ENCODE results near the gene DHCR7.

The DHCR7 gene

DNA sequence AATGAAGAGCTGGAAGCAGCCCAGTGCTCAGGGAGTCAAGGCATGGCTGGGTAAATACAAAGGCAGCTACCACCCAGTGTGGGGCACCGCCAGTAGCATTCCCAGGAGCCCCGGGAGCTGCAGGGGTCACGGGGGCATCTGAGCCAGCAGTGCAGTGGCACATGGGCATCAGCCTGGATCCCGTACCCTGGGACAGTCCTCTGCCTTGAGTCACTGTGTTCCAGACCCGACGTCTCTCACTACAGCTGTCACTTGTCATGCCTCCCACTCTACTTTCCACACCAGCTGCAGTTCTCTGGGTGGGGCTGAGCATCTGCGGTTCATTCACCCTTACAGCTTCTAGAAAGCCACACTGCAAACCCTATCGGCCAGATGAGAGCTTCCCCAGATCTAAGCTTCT, 29.6 kb downstream of the DHCR7 start:
- DNase-seq (ENCODE audit: low read depth in 2 of 2): no peak

DNA sequence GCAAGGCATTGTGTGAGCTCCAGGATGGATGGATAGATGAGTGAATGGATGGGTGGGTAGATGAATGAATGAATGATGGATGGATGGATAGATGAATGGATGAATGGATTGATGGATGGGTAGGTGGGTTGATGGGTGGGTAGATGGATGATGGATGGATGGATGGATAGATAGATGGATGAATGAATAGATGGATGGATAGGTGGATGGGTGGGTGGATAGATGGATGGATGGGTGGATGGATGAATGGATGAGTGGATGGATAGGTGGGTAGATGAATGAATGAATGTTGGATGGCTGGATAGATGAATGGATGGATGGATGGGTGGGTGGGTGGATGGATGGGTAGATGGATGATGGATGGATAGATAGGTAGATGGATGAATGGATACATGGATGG, 33.5 kb downstream of the DHCR7 start:
- DNase-seq (ENCODE audit: low read depth in 2 of 2): no peak

DNA sequence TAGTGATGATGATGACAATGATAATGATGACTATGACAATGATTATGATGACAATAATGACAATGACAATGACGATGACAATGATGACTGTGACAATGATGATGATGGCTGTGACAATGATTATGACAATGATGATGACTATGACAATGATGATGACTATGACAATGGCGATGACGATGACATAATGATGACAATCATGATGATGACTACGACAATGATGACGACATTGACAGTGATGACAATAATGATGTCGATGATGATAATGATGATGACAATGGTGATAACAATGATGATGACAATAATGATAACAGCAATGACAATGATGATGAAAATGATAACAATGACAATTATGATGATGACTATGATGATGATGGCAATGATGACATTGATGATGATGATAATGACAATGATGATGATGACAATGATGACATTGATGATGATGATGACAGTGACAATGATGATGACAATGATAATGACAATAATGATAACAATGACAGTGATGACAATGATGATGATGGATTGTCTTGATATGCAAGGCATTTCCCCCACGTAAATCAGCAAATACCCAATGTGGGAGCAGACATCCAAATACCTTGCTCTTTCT, 37.7 kb downstream of the DHCR7 start:
- DNase-seq (ENCODE audit: low read depth in 2 of 2): no peak

DNA sequence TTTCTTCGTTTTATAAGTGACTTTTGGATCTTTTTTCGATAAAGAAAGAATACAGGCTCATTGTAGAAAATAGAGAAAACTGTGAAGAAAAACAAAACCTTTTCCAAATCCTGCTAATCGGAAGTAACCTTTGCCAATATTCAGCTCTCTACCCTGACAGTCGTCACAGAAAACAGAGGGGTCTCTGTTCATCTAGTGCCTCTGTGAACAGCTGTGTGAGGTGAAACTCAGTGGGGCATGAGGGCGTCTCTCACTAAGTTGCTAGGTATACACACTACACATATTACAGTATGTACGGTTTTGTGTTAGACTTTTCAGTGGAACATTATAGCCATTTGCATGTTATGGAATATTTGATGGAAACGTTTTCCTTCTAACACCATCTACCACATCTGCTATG, 39.4 kb downstream of the DHCR7 start:
- no peak for DNase-seq (ENCODE audit: low read depth in 2 of 2)

DNA sequence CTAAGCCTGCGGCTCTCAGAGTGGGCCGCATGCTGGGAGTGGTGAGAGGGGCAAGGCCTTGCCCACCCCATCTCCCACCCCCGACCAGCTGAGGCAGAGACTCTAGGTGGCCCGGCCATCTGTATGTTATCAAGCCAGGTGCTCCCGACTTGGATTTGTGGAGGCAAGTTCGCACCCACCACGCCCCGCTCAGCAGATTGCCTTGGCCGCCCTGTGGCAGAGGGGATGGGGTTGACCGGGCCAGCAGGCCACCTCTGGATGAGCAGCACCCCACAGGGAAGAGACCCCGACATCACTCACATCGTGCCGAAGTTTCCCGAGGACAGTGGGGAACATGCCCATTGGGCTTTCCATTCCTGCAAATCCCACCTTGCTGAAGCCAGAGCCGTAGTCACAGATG, 40.8 kb downstream of the DHCR7 start:
- DNase-seq (ENCODE audit: low read depth in 2 of 2): no peak

DNA sequence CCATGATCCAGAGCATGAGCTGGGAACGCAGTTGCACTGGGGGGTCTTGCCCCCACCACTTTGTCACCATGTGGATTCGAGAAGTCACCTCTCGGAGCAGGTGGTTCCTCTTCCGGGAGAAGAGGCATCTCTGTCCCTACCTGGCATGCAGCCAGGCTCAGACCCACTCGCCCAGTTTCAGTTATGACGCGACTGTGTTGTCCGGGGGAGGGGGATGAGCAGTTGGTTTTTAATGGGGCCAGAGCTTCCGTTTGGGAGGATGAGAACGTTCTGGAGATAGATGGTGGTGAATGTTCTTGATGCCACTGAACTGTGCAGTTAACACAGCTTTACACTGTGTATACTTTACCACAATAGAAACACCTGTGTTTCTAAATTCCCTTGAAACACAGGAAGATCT, 41.5 kb downstream of the DHCR7 start:
- DNase-seq (ENCODE audit: low read depth in 2 of 2): no peak

DNA sequence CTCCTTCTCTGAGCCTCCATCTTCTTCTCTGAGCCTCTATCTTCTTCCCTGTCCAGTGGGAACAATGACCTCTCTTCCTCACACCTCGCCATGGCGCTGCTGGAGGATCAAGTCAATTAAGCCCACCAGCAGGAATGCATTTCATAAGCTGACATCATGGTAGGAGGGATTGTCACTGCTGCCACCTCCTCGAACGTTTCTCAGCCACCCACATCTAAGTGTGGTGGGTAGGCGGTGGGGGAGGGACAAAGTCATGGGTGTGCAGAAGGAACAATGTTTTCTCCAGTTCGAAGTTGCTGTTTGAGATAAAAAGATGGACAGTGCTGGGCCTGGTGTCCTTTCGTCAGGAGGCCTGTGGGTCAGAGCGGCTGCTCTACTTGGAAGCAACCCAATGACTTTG, 44.0 kb downstream of the DHCR7 start:
- DNase-seq (ENCODE audit: low read depth in 2 of 2): no peak

DNA sequence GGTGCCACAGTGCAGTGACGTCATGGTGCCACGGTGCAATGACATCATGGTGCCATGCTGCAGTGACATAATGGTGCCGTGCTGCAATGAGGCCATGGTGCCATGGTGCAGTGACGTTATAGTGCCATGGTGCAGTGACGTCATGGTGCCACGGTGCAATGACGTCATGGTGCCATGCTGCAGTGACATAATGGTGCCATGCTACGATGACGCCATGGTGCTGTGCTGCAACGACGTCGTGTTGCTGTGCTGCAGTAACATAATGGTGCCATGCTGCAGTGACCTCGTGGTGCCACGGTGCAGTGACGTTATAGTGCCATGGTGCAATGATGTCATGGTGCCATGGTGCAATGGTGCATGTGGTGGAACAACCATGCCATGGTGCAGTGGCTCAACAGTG, 45.3 kb downstream of the DHCR7 start:
- DNase-seq (ENCODE audit: low read depth in 2 of 2): no peak

DNA sequence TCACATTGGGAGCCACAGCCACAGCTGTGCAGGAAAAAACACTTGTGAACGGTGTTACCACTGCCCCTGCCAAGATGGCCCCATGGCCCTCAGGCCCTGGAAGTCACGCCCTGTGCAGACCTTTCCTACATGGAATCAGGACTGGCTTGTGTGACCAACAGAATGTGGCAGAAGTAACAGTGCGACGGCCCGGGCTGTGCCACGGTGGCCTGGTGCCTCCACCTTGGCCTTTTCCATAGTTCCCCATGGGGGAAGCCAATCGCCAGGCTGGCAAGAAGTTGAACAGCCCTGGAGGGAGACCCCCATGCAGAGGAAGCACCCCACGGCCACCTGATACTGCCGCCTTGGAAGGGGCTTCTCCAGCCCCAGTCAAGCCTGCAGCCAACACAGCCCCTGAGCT, 48.0 kb downstream of the DHCR7 start:
- DNase-seq (ENCODE audit: low read depth in 2 of 2): no peak

DNA sequence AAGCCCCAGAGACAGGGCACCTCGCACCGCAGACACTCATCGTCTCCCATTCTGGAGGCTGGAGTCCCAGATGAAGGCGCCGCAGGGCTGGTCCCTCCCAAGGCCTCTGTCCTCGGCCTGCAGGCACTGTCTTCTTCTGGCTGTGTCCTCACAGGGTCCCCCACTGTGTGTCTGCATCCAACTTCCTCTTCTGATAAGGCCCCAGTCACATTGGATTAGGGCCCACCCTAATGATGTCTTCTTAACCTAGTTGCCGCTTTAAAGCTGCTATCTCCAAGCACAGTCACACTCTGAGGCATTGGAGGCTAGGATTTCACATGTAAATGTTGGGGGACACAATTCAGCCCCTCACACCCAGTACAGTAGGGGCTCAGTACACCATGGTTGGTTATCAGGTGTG, 48.9 kb downstream of the DHCR7 start:
- DNase-seq (ENCODE audit: low read depth in 2 of 2): no peak

DNA sequence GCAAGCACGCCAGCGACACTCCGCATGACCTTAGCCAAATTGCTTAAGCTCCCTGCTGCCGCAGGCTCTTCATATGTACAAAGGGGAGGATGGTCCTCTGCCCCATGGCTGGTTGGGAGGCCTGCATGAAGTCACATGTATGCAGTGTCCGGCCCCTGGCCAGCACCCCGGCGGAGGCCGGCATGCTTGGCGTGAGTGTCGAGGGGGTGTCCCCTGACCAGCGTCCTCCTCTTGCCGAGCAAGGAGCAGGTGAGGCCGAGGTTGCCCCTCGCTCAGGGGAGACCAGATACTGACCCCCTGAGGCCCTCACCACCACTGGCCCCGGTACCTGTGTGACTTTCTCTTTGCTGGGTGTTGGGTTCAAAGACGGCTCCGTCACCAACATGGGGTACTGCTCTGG, 50.2 kb downstream of the DHCR7 start:
- no peak for DNase-seq (ENCODE audit: low read depth in 2 of 2)

DNA sequence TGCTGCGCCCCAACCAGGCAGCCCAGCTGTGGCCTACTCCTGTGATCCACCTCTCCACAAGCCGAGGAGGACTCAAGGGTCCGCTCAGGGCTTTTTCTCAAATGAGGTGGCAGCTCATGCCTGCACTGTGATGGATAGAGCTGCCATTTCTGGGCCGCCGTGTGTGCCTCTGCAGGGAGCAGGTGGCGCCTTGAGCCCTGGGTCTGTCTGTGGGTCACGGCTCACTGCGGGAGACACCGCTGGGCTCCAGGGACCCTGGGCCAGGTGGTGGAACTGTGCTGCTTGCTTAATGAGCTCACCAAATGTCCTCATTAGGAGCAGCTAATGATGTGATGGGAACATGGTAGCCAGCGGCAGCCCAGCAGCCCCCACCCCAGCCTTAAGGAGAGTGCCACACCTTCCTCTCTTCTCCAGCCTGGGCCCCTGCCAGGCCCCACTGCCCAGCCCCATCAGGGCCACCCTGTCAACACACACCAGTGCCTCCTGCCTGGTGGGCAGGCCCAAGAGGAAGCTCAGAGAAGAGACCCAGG, 50.8 kb downstream of the DHCR7 start:
- DNase-seq (ENCODE audit: low read depth in 2 of 2): no peak

DNA sequence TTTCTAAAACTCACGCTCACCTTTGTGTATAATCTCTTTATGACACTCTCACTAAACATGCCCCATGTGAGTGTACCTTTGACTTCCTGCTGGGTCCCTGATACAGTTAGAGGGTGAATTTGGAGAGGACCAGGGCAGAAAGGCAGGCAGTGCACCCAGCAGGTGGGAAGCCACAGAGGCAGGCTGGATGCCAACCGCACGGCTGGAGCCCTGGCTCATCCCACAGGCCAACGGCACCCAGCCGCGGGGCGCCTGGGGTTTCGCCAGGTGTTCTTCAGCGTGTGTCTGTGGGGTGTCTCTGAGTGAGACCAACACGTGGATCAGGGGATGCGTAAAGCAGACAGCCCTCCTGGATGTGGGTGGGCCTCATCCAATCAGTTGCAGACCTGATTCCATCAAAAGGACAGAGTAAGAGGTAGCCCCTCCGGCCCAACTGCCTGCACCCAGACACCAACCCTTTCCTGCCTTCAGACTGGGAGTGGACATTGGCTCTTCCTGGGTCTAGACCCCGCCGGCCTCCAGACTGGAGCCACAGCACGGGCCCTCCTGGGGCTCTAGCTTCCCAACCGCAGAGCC, 51.6 kb downstream of the DHCR7 start:
- no peak for DNase-seq (ENCODE audit: low read depth in 2 of 2)

DNA sequence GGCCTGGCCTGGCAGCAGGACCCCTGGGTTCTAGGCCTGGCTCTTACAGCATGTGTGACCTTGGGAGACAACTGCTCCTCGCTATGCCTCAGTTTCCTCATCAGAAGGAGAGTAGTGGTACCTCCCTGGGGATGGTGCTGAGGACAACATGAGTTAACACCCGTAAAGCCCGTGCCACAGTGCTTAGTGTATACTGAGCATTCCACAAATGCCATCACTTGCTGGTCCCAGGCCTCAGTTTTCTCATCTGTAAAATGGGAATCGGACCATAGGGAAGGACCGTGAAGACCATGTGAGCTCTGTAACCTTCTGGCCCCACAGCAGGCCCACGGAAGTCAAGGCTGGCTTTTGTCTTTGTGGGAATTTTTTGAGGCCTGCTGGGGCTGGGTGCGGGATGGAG, 52.4 kb downstream of the DHCR7 start:
- DNase-seq (ENCODE audit: low read depth in 2 of 2): no peak

DNA sequence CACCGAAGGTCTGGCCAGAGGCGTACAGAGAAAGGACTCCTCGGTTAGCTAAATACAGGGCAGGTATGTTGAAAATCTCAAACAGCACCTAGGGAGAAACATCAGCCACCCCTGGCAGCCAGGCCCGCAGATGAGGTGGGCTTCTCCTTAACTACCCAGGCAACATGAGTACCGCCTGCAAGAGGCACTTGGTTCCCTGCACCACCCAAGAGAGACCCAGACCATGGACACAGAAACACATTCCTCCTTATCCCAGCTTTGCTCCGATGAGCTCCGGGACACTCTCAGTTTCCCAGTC, 53.0 kb downstream of the DHCR7 start:
- DNase-seq (ENCODE audit: low read depth in 2 of 2): no peak

DNA sequence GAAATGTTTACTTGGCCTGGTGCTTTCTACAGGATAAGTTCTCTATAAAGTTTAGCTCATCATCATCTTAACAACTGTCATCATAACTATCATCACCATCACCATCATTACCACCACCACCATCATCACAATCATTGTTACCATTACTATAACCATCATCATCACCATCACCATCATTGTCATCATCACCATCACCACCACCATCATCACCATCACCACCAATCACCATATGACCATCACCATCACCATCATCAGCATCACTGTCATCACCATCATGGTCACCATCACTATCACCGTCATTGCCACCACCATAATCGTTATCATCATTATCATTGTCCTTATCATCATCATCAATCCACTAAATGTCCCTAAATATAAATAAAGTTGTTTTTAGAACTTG, 54.9 kb downstream of the DHCR7 start:
- no peak for DNase-seq (ENCODE audit: low read depth in 2 of 2)

DNA sequence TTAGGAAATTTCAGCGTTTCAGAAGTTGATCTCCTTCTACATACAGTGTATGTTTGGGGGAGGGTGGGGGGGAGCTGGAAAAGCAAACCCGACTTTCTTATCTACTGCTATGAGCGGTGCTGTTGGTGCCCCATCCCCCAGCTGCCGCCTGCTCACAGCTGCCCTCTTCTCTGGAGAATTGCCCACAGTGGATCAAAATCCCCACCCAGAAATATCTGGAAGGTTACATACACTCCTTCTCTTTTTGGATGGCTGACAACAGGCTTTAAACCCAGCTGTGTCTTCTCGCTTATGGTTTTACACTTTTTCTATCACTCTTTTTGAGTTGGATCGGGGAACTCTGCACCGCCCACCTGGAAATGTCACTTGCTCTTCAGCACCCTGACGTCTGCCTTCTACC, 56.4 kb downstream of the DHCR7 start:
- DNase-seq (ENCODE audit: low read depth in 2 of 2): no peak

DNA sequence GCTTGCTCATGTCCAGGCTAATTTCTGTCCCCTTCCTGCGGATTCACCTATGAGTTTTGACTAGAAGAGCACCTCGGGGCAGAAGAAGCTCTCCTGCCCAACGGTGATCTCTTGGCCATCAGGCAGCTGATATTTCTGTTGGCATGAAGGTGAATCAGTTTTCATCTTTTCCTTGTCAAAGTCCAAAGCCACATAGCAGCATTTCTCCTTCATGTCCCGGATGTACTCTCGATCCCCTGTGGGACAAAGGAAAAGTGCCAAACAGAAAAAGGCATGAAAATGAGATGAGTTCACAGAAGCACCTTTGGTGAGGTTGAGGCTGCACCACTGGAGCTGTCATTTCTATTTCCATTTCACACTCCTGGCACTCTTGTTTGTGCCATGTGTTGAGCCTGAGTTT, 56.8 kb downstream of the DHCR7 start:
- DNase-seq (ENCODE audit: low read depth in 2 of 2): no peak

DNA sequence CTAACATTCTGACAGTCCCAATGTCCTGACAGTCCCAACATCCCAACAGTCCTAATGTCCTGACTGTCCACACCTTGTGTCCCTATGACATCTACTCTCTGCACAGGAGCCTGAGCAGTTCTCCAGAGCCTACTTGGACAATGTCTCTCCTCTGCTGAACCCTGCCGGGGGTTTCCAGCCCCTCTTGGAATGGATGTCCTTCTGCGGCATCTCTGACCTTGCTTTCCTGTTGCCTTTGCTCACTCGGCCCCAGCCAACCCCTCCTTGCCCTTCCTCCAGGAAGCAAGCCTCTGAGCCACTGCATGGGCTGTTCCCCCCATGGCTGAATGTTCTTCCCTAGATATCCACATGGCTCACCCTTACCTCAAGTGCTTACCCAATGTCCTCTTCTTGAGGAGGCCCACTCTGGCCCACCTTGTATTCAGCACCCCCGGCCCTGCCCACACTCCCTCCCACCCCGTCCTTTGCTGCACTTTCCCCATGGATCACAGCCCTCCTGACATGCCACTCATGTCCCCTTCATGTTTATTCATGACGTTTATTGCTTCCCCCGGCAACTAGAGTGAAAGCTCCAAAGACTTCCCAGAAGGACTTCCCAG, 59.5 kb downstream of the DHCR7 start:
- DNase-seq (ENCODE audit: low read depth in 2 of 2): no peak

DNA sequence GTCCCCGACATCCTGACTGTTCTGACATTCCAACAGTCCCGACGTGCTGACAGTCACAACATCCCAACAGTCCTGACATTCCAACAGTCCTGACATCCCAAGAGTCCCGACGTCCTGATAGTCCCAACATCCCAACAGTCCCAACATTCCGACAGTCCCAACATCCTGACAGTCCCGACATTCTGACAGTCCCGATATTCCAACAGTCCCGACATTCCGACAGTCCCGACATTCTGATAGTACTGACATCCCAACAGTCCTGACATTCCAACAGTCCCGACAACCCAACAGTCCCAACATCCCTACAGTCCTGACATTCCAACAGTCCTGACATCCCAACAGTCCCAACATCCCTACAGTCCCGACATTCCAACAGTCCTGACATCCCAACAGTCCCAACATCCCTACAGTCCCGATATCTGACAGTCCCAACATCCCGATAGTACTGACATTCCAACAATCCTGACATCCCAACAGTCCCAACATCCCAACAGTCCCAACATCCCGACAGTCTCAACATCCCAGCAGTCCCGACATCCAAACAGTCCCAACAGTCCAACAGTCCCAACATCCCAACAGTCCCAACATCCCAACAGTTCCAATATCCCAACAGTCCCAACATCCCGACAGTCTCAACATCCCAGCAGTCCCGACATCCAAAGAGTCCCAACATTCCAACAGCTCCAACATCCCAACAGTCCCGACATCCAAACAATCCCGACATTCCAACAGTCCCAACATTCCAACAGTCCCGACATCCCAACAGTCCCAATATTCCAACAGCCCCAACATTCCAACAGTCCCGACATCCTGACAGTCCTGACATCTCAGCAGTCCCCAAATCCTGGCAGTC, 60.2 kb downstream of the DHCR7 start:
- no peak for DNase-seq (ENCODE audit: low read depth in 2 of 2)

DNA sequence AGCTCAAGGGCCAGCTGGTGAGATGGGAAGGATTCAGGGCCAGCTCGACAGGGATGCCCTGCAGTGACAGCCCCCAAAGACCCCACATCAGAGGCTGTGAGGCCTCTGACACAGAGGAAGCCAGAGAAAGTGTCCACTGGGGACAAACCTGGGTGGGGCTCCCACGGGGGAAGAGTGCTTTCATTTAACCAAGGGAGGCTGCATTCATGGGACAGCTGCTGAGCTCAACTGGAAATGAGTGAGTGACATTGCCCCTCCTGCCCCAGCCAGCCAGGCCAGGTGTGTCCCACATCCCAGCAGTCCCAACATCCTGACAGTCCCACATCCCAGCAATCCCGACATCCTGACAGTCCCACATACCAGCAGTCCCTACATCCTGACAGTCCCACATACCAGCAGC, 61.0 kb downstream of the DHCR7 start:
- no peak for DNase-seq (ENCODE audit: low read depth in 2 of 2)

DNA sequence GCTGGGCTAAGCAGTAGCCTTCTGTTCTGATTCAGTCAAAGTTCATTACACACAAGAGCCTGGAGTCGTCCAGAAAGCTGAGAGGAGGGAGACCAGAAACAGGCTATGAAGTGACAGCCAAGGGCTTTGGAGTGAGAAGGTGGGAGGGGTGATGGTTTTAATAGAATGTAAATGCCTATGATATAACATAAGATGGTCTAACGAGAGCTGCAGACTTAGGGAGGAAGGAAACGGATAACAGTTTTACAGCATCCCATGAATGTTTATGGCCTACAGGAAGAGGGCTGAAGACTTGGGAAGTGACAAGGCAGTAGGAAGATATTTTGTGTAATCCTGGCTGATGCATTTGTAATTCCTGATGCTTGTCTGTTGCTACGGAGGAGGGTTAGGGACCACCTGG, 62.0 kb downstream of the DHCR7 start:
- no peak for DNase-seq (ENCODE audit: low read depth in 2 of 2)

DNA sequence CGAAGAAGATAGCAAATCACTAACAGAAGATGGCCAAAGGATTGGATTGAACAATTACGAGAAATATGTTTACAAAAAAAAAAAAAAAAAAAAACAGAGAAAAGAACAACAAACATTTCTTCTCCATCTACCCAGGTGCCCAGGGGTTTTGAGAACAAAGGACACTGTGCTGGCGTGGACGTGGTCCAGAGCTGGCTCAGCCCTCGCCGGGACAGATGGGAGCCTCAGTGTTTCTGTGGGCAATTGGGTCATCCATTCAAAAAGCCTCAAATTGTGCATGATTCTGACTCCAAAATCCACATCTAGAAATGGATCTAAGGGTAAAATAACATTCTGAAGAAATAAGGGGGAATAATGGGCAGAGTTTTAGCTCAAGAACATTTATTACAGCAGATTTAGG, 63.1 kb downstream of the DHCR7 start:
- DNase-seq (ENCODE audit: low read depth in 2 of 2): no peak
